ENCODE measurements around the gene RXYLT1.
"Not testable (repeated sequence)": the region's sequence is repeated elsewhere in the genome, so short reads cannot be mapped to it uniquely, and the experiment has no call there.

RXYLT1 gene

DNA sequence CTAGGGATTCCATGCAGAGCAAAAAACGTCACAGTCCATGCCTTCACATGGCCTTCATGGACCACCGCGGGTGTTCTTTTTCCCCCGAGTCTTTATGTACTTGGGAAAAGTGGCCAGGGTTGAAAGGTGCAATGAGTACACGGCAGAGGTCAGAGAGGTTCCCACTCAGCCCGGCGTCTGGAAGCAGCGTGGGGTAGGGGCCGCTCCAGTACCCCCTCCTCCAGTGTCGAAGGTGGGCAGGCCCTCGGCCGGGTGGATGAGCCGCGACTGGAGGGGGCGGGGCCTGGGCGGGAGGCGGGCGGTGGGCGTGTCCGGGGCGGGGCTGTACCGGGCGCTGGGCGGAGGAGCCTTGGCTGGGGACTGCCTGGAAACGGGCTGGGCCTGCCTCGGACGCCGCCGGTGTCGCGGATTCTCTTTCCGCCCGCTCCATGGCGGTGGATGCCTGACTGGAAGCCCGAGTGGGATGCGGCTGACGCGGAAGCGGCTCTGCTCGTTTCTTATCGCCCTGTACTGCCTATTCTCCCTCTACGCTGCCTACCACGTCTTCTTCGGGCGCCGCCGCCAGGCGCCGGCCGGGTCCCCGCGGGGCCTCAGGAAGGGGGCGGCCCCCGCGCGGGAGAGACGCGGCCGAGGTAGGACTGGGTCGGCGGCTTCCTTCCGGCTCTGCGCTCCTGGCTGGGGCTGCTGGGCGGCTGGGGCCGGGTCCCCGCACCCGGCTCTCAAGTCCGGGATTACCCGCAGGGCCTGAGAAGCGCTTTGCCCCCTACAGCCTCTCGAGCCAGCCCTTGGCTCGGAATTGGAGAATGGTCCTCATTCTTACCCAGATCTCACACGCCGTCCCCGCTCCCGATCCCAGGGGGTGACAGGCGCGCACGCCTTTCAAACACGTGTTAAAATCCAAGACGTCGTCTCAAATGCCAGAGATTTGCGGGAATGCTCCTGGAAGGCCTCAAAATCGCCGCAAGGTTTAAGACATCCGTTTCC, at the start of gene RXYLT1:
RXYLT1 (plus strand) TSS at position 412 of the 984 bp plus-strand sequence; CDS start at position 464, 52 bp downstream.
- DNase-seq (ENCODE audit: low read depth, low spot score): peak; percentile 46

- DNase-seq (ENCODE audit: low read depth, low spot score): not testable (repeated sequence)
Measured at GRCh38 chr12:63732779-63733178, 46.9 kb upstream of the RXYLT1 start.

GRCh38 chr12:63733585-63733984, 46.1 kb upstream of the RXYLT1 start:
- DNase-seq (ENCODE audit: low read depth, low spot score): not testable (repeated sequence)

DNA sequence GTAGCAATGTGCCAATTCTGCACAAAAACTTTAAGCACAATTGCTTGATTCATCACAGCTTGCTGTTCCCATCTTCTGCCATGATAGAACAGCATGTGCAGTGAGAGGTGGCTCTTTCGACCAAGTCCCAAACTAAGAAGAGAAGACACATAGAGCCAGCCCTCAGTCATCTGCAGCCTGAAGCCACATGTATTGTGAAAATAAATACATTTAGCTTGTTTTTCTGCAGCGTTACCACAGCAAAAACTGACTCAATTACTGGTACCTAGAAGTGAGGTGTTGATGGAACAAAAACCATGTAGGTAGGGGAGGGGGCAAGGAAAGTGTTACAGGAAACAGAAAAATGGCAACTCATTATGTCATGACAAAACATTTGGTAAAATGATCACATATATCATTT, 39.2 kb upstream of the RXYLT1 start:
- DNase-seq (ENCODE audit: low read depth, low spot score): not testable (repeated sequence)

DNA sequence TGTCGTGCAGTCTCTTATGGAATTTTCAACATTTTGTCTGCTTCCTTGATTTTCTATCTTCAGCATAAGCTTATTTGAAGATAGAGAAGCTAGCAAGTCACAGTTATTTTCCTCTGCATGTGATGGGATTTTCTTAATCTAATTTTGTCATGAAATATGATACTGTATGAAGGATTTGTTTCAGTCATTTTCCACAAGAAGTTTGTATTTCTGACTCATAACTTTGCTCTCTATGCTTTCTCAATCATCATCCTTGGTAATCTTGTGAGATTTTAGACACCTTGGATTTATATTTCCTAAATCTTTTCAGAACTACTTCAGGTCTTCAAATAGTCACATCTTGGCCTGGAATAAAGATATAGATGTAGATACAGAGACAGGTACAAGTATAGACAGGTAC, 38.3 kb upstream of the RXYLT1 start:
- DNase-seq (ENCODE audit: low read depth, low spot score): not testable (repeated sequence)

DNA sequence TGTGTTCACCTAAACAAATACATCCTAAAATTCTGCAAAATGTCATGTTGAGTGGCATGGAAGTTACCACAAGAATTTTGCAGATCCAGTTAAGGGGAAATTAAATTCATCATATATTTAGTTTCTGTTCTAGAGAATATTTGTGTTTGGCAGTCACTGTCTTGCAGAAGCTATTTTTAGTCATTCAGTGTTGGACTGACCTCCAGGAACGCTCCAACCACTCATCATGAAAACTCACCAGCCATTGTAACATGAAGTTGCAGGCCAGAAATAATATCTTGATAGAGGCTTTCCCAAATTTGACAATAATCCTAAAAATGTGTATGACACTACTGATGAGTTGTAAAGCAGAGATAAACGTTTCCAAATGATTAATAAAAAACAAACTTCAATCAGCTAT, 35.6 kb upstream of the RXYLT1 start:
- DNase-seq (ENCODE audit: low read depth, low spot score): not testable (repeated sequence)

- DNase-seq (ENCODE audit: low read depth, low spot score): not testable (repeated sequence)
Measured at GRCh38 chr12:63746470-63746869, 33.2 kb upstream of the RXYLT1 start.

DNA sequence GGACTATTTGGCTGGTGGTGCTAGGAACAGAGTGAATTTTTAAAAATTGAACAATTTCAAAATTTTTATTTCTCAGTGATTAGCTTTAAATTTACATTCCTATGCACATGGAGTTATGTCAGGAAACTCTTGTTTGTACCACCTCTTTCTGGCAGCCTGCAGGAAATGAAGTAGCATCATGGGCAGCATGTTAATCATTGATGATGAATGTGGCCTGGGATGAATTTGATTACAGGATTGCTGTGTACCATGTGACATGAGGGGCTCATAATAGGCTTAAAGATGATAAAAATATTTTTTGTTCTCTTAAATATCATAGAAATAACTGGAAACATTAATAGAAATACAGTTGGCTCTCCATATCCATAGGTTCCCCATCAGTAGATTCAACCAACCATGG, 32.6 kb upstream of the RXYLT1 start:
- not testable (repeated sequence) for DNase-seq (ENCODE audit: low read depth, low spot score)

GRCh38 chr12:63747553-63747952, 32.2 kb upstream of the RXYLT1 start:
- no peak for DNase-seq (ENCODE audit: low read depth, low spot score)

GRCh38 chr12:63752283-63752682, 27.4 kb upstream of the RXYLT1 start:
- DNase-seq (ENCODE audit: low read depth, low spot score): no peak

GRCh38 chr12:63752841-63753240, 26.9 kb upstream of the RXYLT1 start:
- DNase-seq (ENCODE audit: low read depth, low spot score): no peak

DNA sequence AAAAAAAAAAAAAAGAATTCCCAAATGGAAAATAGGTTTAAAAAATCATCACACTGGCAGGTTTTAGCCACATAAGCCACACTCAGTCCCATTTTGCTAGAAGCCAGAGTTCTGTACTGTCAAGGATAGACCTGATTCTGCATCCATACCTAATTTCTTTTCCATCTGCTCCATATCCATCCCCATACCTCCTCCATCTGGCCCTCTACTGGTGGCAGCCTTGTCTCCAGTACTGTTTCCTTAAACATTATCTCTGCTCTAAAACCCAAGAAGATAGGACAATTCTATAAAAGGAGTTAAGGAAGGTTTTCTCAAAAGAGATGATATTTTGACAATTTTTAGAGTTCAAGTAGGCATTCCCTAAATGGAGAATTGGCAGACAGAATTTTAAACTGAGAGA, 26.0 kb upstream of the RXYLT1 start:
- DNase-seq (ENCODE audit: low read depth, low spot score): no peak

DNA sequence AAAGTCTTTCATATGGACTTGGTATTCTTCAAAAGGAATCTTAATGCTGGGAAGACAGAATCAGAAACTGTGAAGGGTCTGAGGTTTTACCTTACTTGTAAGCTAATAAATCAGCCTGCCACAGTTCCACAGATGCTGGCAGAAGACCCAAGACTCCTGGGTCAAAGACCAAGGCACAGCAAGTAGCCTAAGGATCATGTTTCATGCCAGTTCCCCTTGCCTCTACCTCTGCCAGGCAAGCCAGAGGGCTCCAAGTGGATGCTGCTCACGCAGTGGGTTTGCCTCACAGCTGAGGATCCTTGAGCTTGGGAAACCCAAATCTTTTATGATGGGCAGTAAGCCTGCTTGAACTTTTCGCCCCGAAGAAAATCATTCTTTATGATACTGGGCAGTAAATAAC, 15.2 kb upstream of the RXYLT1 start:
- no peak for DNase-seq (ENCODE audit: low read depth, low spot score)

- no peak for DNase-seq (ENCODE audit: low read depth, low spot score)
Measured at GRCh38 chr12:63766498-63766897, 13.2 kb upstream of the RXYLT1 start.

DNA sequence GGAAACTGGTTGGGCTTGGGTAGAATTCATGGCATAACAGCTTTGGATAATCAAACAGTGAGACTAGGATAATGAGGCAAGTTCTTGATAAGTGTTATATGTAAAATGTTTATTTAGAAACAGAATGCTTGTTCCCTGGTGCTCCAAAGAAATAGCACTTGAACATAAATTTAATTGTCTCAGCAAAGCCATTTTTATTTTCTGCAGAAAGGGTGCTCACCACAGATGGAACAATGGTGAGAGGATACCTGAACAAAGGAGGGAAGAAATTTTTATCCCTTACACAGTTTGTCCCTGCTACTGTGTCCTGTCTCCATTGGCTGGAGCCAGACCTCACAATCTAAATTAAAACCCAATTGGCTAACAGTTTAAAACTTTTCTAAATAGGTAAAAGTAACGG, 9.3 kb upstream of the RXYLT1 start:
- DNase-seq (ENCODE audit: low read depth, low spot score): no peak

DNA sequence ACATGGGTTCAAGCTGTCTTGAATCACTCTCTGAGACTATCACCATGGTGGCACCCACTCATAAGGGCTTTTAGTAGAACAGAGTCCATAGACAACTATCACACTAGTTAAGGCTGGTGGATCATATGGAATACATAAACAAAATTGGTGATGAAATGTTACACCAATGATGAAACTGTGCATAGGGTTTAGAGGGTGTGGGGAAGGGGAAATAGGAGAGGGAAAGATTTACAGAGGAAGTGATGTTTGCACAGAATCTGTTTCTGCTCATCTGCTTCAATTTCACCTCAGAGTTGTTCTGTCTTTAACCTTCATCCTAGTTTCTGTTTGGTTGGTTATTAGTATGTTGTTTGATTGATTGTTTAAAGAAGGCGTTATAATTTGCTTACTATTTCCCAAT, 2.4 kb upstream of the RXYLT1 start:
- no peak for DNase-seq (ENCODE audit: low read depth, low spot score)

GRCh38 chr12:63782466-63782865, 2.8 kb downstream of the RXYLT1 start:
- no peak for DNase-seq (ENCODE audit: low read depth, low spot score)

DNA sequence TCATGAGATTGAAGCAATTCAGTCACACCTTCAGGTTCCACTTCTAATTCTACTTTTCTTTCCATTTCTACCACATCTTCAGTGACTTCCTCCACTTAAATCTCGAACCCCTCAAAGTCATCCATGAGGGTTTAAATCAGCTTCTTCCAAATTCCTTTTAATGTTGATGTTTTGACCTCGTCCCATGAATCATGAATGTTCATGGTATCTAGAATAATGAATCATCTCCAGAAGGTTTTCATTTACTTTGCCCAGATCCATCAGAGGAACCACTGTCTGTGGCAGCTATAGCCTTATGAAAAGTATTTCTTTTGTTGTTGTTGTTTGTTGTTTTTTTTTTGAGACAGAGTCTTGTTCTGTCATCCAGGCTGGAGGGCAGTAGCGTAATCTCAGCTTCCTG, 7.6 kb downstream of the RXYLT1 start:
- no peak for DNase-seq (ENCODE audit: low read depth, low spot score)

- no peak for DNase-seq (ENCODE audit: low read depth, low spot score)
Measured at GRCh38 chr12:63790608-63790945, 10.9 kb downstream of the RXYLT1 start.

DNA sequence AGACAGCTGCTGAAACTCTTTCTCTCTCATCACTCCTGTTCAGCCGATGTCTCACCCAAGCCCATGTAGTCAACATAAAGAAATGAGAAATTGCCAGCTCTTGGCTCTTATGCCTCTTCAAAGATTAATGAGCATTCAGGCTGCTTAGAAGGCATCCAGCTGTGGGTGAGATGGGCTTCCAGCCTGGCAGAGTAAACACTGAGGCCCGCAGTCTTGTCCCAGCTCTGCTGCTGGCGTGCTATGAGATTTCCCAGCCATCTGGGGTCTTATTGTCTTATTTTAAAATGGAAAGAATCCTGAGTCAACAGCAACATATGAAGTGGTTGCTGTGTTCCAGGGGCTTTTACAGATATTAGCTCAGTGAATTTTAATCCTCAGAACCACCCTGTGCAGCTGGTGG, 12.6 kb downstream of the RXYLT1 start:
- DNase-seq (ENCODE audit: low read depth, low spot score): no peak

- no peak for DNase-seq (ENCODE audit: low read depth, low spot score)
Measured at GRCh38 chr12:63795032-63795687, 15.5 kb downstream of the RXYLT1 start.

- no peak for DNase-seq (ENCODE audit: low read depth, low spot score)
Measured at GRCh38 chr12:63795944-63796343, 16.2 kb downstream of the RXYLT1 start.
